HEK293 (cell line): ENCODE measurements around the gene FXYD2.

Experiments
- CTCF ChIP-seq: fragments of 450-650 bp; formaldehyde crosslinking; IDR thresholded peaks from 2 replicates; pipeline ENCODE4 v1.5.1; 2016; ENCODE audit warnings: missing biosample characterization, missing genetic modification characterization
- PRDM10 ChIP-seq: fragments of 450-650 bp; formaldehyde crosslinking; IDR thresholded peaks from 2 replicates; pipeline ENCODE4 v1.5.1; 2016; ENCODE audit warnings: missing biosample characterization, missing genetic modification characterization
- ZNF350 ChIP-seq: fragments of 450-650 bp; formaldehyde crosslinking; IDR thresholded peaks from 2 replicates; pipeline ENCODE4 v1.5.0; 2017; ENCODE audit warnings: missing biosample characterization, mild to moderate bottlenecking, missing genetic modification characterization
- TF ChIP-seq, protein P1 (sequence below): fragments of 450-650 bp; formaldehyde crosslinking; IDR thresholded peaks from 2 replicates; pipeline ENCODE4 v1.5.1; 2017; ENCODE audit warnings: missing biosample characterization, missing genetic modification characterization

GRCh38 chr11:117780456-117780855, 44.1 kb downstream of the FXYD2 start:
- TF ChIP-seq ZNF350 (tag by site-specific recombination) = no peak
- no peak for TF ChIP-seq CTCF (tag by site-specific recombination)
- TF ChIP-seq, protein P1, sequence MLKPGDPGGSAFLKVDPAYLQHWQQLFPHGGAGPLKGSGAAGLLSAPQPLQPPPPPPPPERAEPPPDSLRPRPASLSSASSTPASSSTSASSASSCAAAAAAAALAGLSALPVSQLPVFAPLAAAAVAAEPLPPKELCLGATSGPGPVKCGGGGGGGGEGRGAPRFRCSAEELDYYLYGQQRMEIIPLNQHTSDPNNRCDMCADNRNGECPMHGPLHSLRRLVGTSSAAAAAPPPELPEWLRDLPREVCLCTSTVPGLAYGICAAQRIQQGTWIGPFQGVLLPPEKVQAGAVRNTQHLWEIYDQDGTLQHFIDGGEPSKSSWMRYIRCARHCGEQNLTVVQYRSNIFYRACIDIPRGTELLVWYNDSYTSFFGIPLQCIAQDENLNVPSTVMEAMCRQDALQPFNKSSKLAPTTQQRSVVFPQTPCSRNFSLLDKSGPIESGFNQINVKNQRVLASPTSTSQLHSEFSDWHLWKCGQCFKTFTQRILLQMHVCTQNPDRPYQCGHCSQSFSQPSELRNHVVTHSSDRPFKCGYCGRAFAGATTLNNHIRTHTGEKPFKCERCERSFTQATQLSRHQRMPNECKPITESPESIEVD (tag by site-specific recombination) = no peak
- TF ChIP-seq PRDM10 (tag by site-specific recombination) = no peak
